ENCODE results near the gene EDIL3.

Gene EDIL3

DNA sequence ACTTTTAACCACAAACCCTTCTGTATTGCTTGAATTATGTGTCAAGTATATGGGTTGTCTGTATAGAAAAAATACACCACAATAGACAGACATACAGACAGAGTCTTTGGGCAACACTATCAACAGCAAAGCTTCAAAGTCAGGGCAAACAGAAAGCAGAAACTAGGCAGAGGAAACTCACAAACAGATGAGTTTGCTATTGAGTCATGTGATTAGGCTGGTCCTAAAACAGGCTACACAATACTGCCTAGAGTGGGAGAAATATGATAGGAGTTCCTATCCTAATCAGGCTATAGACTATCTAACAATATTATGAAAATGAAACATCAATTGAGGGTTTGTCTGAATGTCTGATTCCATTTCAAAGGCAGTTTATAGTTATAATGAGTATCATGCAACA lies 156.4 kb downstream of the EDIL3 start:
- H3K27ac ChIP-seq: no peak overlapping the region
- TF ChIP-seq EZH2 (IDR thresholded peaks at IDR 0.05): no peak
- TF ChIP-seq FOXP2 (optimal IDR thresholded peaks at IDR 0.05; ENCODE audit: control extremely low read depth, extremely low read length, insufficient read depth): no peak
- TF ChIP-seq POLR2AphosphoS5 (IDR thresholded peaks at IDR 0.05; ENCODE audit: borderline replicate concordance, low read depth, low read length): no peak
- no peak for DNase-seq (ENCODE audit: low read depth, low spot score)

GRCh38 chr5:84227236-84227635 lies 157.4 kb downstream of the EDIL3 start:
- Histone ChIP-seq H3K27ac (no peak overlapping the region), H3K4me3 (no peak overlapping the region), H3K9ac (ENCODE audit: insufficient read length) (no peak overlapping the region), H3K9me3 (ENCODE audit: low read depth, low read length) (no peaks in the 10 kb centered on the region), H3K36me3 (ENCODE audit: insufficient read depth, low read length) (no peaks in the 10 kb centered on the region)
- TF ChIP-seq EZH2 (IDR thresholded peaks at IDR 0.05): no peak
- no peak for TF ChIP-seq POLR2AphosphoS5 (IDR thresholded peaks at IDR 0.05; ENCODE audit: borderline replicate concordance, low read depth, low read length)
- no peak for TF ChIP-seq FOXP2 (optimal IDR thresholded peaks at IDR 0.05; ENCODE audit: control extremely low read depth, extremely low read length, insufficient read depth)
- no peak for DNase-seq (ENCODE audit: low read depth, low spot score)

More for the DNA sequence above, 156.4 kb downstream of the EDIL3 start:
- Histone ChIP-seq H3K4me3 (no peak overlapping the region), H3K9me3 (ENCODE audit: low read depth, low read length) (no peaks in the 10 kb centered on the region), H3K36me3 (ENCODE audit: insufficient read depth, low read length) (no peaks in the 10 kb centered on the region), H3K9ac (ENCODE audit: insufficient read length) (no peak overlapping the region)

DNA sequence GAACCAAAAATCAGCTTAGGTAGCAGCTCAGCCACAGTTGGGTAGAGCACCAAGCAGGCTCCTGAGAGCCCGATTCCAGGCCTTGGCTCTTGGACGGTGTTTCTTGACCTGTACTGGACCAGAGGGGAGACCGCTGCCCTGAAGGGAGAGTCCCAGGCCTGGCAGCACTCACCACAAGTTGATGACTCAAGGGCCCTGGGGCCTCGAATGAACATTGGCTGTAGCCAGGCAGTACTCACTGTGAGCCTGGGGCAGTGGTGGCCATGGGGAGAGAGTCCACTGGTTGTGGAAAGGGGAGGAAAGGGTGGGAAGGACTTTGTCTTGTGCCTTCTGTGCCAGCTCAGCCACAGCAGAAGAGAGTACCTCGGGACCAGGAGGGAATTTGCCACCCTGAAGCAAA lies 166.1 kb downstream of the EDIL3 start:
- Histone ChIP-seq H3K9ac (ENCODE audit: insufficient read length) (no peak overlapping the region), H3K27ac (no peak overlapping the region), H3K4me3 (no peak overlapping the region), H3K9me3 (ENCODE audit: low read depth, low read length) (no peaks in the 10 kb centered on the region), H3K36me3 (ENCODE audit: insufficient read depth, low read length) (no peaks in the 10 kb centered on the region)
- no peak for TF ChIP-seq FOXP2 (optimal IDR thresholded peaks at IDR 0.05; ENCODE audit: control extremely low read depth, extremely low read length, insufficient read depth)
- TF ChIP-seq POLR2AphosphoS5 (IDR thresholded peaks at IDR 0.05; ENCODE audit: borderline replicate concordance, low read depth, low read length): no peak
- TF ChIP-seq EZH2 (IDR thresholded peaks at IDR 0.05): no peak
- DNase-seq (ENCODE audit: low read depth, low spot score): no peak

DNA sequence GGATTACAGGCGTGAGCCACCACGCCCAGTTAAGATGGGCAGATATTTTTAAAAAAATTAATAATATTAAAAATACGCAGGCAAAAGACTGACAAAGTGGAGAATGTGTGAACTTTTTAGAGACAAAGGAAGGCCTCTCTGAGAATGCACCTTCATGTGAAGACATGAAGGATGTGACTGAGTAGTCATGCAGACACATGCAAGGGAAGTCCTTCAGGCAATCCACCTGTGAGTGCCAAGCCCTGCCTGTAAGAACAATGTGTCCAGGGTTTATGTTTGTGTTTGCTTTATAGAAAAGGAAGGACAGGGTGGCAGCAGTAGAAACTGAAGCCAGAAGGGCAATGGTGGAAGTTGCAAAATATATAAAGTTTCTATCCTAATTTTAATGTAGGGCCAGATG lies 169.2 kb downstream of the EDIL3 start:
- DNase-seq (ENCODE audit: low read depth, low spot score): no peak
- TF ChIP-seq EZH2 (IDR thresholded peaks at IDR 0.05) (no peak), FOXP2 (optimal IDR thresholded peaks at IDR 0.05; ENCODE audit: control extremely low read depth, extremely low read length, insufficient read depth) (no peak), POLR2AphosphoS5 (IDR thresholded peaks at IDR 0.05; ENCODE audit: borderline replicate concordance, low read depth, low read length) (no peak)
- no peak overlapping the region for H3K27ac ChIP-seq

GRCh38 chr5:84213861-84214260 lies 170.8 kb downstream of the EDIL3 start:
- TF ChIP-seq FOXP2 (optimal IDR thresholded peaks at IDR 0.05; ENCODE audit: control extremely low read depth, extremely low read length, insufficient read depth) (no peak), POLR2AphosphoS5 (IDR thresholded peaks at IDR 0.05; ENCODE audit: borderline replicate concordance, low read depth, low read length) (no peak), EZH2 (IDR thresholded peaks at IDR 0.05) (no peak)
- no peak overlapping the region for H3K4me3 ChIP-seq
- no peak overlapping the region for H3K9ac ChIP-seq (ENCODE audit: insufficient read length)
- no peak overlapping the region for H3K27ac ChIP-seq
- DNase-seq (ENCODE audit: low read depth, low spot score): no peak
- no peaks in the 10 kb centered on the region for H3K9me3 ChIP-seq (ENCODE audit: low read depth, low read length)
- H3K36me3 ChIP-seq (ENCODE audit: insufficient read depth, low read length): no peaks in the 10 kb centered on the region

More for the DNA sequence above, 169.2 kb downstream of the EDIL3 start:
- Histone ChIP-seq H3K4me3 (no peak overlapping the region), H3K9ac (ENCODE audit: insufficient read length) (no peak overlapping the region), H3K9me3 (ENCODE audit: low read depth, low read length) (no peaks in the 10 kb centered on the region), H3K36me3 (ENCODE audit: insufficient read depth, low read length) (no peaks in the 10 kb centered on the region)

DNA sequence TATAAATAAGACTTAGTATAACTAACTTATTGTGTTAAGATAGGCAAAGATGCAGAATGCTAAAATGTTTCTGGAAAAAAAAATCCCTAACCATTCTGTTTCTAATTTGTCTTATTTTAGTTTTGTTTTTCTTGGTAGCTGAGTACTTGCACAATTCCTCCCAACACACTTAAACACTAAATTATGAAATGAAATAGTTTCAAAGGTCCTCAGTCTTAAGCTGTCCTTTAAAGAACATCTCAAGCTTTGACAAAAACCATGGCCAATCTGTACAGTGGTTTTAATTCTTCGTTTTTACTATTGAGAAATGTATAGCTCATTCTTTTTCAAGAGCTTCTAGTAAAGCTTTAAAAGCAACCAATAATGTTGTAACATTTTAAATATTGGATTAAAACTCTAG lies 171.5 kb downstream of the EDIL3 start:
- Histone ChIP-seq H3K9ac (ENCODE audit: insufficient read length) (no peak overlapping the region), H3K9me3 (ENCODE audit: low read depth, low read length) (no peaks in the 10 kb centered on the region), H3K36me3 (ENCODE audit: insufficient read depth, low read length) (no peaks in the 10 kb centered on the region), H3K4me3 (no peak overlapping the region), H3K27ac (no peak overlapping the region)
- DNase-seq (ENCODE audit: low read depth, low spot score): no peak
- no peak for TF ChIP-seq FOXP2 (optimal IDR thresholded peaks at IDR 0.05; ENCODE audit: control extremely low read depth, extremely low read length, insufficient read depth)
- TF ChIP-seq POLR2AphosphoS5 (IDR thresholded peaks at IDR 0.05; ENCODE audit: borderline replicate concordance, low read depth, low read length): no peak
- TF ChIP-seq EZH2 (IDR thresholded peaks at IDR 0.05): no peak

DNA sequence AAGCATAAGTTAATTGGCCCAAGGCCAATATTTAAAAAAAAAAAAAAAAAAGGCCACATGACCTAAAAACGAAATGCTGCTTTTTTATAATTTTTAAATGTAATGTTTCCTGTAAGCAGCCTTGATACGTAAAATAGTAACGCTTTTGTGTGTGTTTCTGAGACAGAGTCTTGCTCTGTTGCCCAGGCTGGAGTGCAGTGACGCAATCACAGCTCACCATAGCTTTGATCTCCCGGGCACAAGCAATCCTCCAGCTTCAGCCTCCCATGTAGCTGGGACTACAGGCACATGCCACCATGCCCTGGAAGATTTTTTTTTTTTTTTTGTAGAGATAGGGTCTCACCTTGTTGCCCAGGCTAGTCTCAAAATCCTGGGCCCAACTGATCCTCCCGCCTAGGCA lies 179.9 kb downstream of the EDIL3 start:
- no peak overlapping the region for H3K9ac ChIP-seq (ENCODE audit: insufficient read length)
- no peak for TF ChIP-seq FOXP2 (optimal IDR thresholded peaks at IDR 0.05; ENCODE audit: control extremely low read depth, extremely low read length, insufficient read depth)
- TF ChIP-seq EZH2 (IDR thresholded peaks at IDR 0.05): no peak
- TF ChIP-seq POLR2AphosphoS5 (IDR thresholded peaks at IDR 0.05; ENCODE audit: borderline replicate concordance, low read depth, low read length): no peak
- no peak overlapping the region for H3K4me3 ChIP-seq
- no peak for DNase-seq (ENCODE audit: low read depth, low spot score)
- H3K36me3 ChIP-seq (ENCODE audit: insufficient read depth, low read length): no peaks in the 10 kb centered on the region
- no peaks in the 10 kb centered on the region for H3K9me3 ChIP-seq (ENCODE audit: low read depth, low read length)
- no peak overlapping the region for H3K27ac ChIP-seq

- no peaks in the 10 kb centered on the region for H3K9me3 ChIP-seq (ENCODE audit: low read depth, low read length)
- TF ChIP-seq FOXP2 (optimal IDR thresholded peaks at IDR 0.05; ENCODE audit: control extremely low read depth, extremely low read length, insufficient read depth) (no peak), POLR2AphosphoS5 (IDR thresholded peaks at IDR 0.05; ENCODE audit: borderline replicate concordance, low read depth, low read length) (no peak), EZH2 (IDR thresholded peaks at IDR 0.05) (no peak)
- no peak overlapping the region for H3K27ac ChIP-seq
- H3K4me3 ChIP-seq: no peak overlapping the region
- H3K9ac ChIP-seq (ENCODE audit: insufficient read length): no peak overlapping the region
- H3K36me3 ChIP-seq (ENCODE audit: insufficient read depth, low read length): no peaks in the 10 kb centered on the region
- DNase-seq (ENCODE audit: low read depth, low spot score): no peak
These were observed 182.5 kb downstream of the EDIL3 start for GRCh38 chr5:84202136-84202535.

DNA sequence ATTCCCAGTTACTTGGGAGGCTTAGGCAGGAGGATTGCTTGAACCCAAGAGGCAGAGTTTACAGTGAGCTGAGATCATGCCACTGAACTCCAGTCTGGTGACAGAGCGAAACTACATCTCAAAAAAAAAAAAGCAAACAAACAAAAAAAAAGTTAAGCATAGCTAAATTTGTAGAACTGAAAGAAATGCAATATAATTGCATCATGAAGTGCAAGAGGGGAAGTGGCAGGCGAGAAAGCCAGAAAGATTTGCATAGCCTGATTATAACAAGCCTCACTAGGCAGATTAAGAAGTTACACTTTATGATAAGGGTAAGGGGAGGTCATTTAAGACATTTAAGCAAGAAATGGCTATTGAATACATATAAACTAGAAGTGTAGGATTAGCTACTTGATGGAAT lies 187.1 kb downstream of the EDIL3 start:
- Histone ChIP-seq H3K36me3 (ENCODE audit: insufficient read depth, low read length) (no peaks in the 10 kb centered on the region), H3K9ac (ENCODE audit: insufficient read length) (no peak overlapping the region), H3K27ac (no peak overlapping the region), H3K9me3 (ENCODE audit: low read depth, low read length) (no peaks in the 10 kb centered on the region), H3K4me3 (no peak overlapping the region)
- TF ChIP-seq POLR2AphosphoS5 (IDR thresholded peaks at IDR 0.05; ENCODE audit: borderline replicate concordance, low read depth, low read length): no peak
- TF ChIP-seq FOXP2 (optimal IDR thresholded peaks at IDR 0.05; ENCODE audit: control extremely low read depth, extremely low read length, insufficient read depth): no peak
- no peak for TF ChIP-seq EZH2 (IDR thresholded peaks at IDR 0.05)
- no peak for DNase-seq (ENCODE audit: low read depth, low spot score)
